DOHH2 (cell line): Measurements from ENCODE around the gene IYD.

Experiments used
- CTCF ChIP-seq: fragments of 200-600 bp; sonication (generic); IDR thresholded peaks from one replicate; pipeline ENCODE4 v1.5.1; 2014; ENCODE audit warnings: antibody characterized with exemption, mild to moderate bottlenecking, low read depth, low read length; ENCODE audit not compliant: poor library complexity, severe bottlenecking
- EZH2phosphoT487 ChIP-seq: fragments of 200-600 bp; sonication (generic); IDR thresholded peaks from 2 replicates; pipeline ENCODE4 v1.6.1; 2017; ENCODE audit warnings: borderline replicate concordance, mild to moderate bottlenecking, antibody characterized with exemption, low read length, moderate library complexity, mixed read lengths

GRCh38 chr6:150334790-150335783, 33.7 kb upstream of the IYD start:
- TF ChIP-seq CTCF (peak; percentile 91), EZH2phosphoT487 (no peak)
